Measurements from ENCODE around the gene MT1A.

- no peak for TF ChIP-seq POLR2A (IDR thresholded peaks at IDR 0.05; ENCODE audit: control extremely low read depth in 1 of 2, low read depth in 2 of 2, low read length in 2 of 2)
- no peak for TF ChIP-seq SUZ12 (IDR thresholded peaks at IDR 0.05; ENCODE audit: low read length)
- no peak for TF ChIP-seq POLR2AphosphoS5 (IDR thresholded peaks at IDR 0.05; ENCODE audit: low read depth, low read length)
- no peak for TF ChIP-seq EZH2 (IDR thresholded peaks at IDR 0.05; ENCODE audit: low read depth, low read length, severe bottlenecking)
- TF ChIP-seq CTCF (IDR thresholded peaks at IDR 0.05; ENCODE audit: control extremely low read depth in 1 of 3, insufficient read depth in 1 of 3, low read depth in 1 of 3, low read length in 3 of 3), result no peak
- no peak for TF ChIP-seq SIN3A (conservative IDR thresholded peaks at IDR 0.05 in 1 of 2, IDR thresholded peaks at IDR 0.05 in 1 of 2; ENCODE audit: low read depth in 1 of 2, low read length in 2 of 2)
- no peak for TF ChIP-seq BRCA1 (IDR thresholded peaks at IDR 0.05; ENCODE audit: low read depth, low read length)
- TF ChIP-seq SP1 (IDR thresholded peaks at IDR 0.05; ENCODE audit: low read depth, low read length), result no peak
Observed at GRCh38 chr16:56639045-56639444, 579 bp downstream of the MT1A start.

All from H1 (cell line).